ENCODE measurements around the gene PIK3CB.
"Not testable (repeated sequence)": the region's sequence is repeated elsewhere in the genome, so short reads cannot be mapped to it uniquely, and the experiment has no call there.

- TF ChIP-seq POLR2AphosphoS5, CTCF, POLR2A (IDR thresholded peaks at IDR 0.05): not testable (repeated sequence)
These were observed 49.3 kb downstream of the PIK3CB start for GRCh38 chr3:138785362-138785857.

Measured in prostate gland (tissue), 2 donors.